HG03280 (cell line): Measurements from ENCODE around the gene PTPRN2.

ENCODE experiments used
- ATAC-seq: cut with Tn5 transposase; IDR thresholded peaks from one replicate; pipeline ENCODE4 v1.9.1; 2021; ENCODE audit warnings: mild to moderate bottlenecking, moderate library complexity; ENCODE audit not compliant: unreplicated experiment

Gene PTPRN2

DNA sequence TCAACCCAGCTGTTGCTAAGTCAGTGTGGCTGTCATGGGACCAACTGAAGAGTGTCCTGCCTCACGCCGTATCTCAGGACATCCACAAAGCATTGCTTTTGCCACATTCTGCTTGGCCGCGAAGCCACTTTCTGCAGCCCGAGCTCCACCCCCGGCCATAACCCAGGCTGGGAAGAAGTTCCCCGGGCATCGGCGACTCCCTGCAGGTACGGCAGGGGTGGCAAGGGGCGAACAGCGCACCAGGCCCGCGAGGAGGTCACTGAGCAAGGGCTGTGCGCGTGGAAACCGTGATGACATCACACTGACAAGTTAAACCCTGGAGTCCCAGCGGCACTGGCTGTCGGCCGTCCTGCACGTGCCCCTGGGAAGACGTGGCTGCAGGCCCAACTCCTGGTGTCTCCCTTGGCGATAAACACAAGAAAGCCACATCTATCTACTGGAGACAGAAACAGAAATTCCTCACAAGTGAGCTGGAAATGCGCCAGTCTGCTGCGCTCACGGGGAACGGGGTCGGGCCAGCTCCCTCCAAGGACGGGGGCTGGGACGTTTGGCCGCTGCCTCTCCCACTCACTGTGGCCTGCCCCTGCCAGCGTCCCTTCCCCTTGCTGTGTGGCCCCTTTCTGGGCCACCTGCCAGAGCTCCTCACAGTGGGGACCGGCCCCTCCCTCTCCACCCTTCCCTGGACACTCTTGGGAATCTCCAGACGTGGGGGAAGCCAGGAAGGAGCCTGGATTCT is 924.5 kb downstream of the PTPRN2 start:
- no peak for ATAC-seq

- ATAC-seq = no peak
Measured at GRCh38 chr7:157662110-157662791, 925.4 kb downstream of the PTPRN2 start.

GRCh38 chr7:157661611-157661975 is 926.0 kb downstream of the PTPRN2 start:
- ATAC-seq = no peak

- ATAC-seq = no peak
Measured at GRCh38 chr7:157660971-157661610, 926.5 kb downstream of the PTPRN2 start.

DNA sequence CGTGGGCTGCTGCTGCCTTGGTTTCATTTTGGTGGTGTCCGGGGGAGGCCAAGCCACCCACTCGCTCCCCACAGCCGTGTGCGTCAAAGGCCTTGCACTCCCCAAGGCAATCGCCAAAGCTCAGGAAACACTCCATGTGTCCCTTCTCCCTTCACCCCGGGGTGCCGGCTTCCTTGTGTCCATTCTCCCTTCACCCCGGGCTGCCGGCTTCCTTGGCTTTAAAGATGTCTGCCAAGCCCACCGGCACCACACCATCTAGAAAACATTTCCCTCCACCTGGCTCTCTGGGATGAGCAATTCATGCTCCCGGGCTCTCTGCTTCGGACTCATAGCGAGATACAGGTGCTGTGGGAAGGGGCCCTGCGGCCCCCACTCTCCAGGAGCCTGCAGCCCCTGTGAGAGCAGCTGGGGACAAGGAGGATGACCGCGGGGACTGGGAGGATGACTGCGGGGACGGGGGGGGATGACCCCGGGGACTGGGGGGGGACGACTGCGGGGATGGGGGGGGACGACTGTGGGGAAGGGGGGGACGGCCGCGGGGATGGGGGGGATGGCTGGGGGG is 928.7 kb downstream of the PTPRN2 start:
- no peak for ATAC-seq

- ATAC-seq = no peak
Measured at GRCh38 chr7:157657741-157658740, 929.6 kb downstream of the PTPRN2 start.

GRCh38 chr7:157656195-157656769 is 931.3 kb downstream of the PTPRN2 start:
- no peak for ATAC-seq

DNA sequence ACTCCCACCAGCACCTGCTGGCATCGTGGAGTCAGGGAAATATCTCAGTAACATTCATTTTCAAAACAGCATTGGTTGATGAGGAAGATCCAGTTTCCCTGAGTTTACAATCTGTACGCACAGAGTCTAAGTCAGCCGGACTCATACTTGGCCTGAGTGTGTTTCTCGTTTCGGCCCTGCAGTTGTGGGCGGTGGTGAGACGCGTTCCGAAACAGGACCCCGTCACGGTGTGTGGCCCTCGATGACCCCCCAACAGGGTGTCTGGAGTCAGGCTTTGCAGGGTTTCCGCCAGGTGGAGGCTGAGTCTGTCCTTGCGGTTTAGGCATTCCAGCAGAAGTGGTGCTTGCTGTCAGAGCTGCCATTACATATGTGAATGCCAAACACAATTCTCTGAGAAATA is 933.3 kb downstream of the PTPRN2 start:
- ATAC-seq = no peak

- ATAC-seq = no peak
Measured at GRCh38 chr7:157653827-157654207, 933.8 kb downstream of the PTPRN2 start.

DNA sequence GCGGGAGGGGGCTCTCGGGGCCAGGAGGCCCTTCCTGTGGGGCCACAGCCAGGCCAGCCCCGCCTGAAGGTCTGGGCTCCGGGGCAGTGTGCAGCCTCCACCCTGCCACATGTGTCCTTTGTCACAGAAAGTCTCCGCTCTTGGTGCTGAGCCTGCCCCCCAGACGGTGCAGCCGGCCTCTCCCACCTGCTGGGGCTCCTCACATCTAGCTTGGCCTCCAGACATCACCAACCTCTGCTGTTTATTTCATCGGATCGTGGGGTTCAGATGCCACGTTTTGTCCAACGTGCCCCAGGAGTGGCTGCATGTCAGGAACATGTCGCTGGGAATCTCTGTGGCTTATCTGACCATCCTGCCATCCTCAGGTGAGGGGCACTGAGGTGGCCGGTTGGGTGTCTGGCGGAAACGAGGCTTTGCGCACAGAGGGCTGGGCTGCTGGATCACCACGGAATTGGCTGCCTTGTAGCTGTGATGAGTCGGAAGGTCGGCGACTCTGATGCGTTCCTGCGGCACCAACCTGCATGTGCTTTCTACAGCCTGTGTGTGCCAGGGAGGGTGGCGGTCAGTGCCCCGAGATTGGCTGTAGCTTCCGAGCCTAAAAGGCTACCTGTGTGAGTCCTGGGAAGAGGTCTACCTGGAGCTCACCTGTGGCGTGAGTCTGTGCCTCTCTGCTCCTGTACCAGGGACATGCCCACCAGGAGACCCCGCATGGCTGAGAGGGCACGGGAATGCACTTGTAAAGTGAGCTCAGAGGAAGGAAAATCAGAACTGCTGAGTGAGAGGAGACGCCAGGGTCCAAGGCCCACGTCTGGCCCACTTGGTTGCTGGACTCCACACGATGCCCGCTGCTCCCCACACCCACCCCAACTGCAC is 934.4 kb downstream of the PTPRN2 start:
- ATAC-seq = no peak

DNA sequence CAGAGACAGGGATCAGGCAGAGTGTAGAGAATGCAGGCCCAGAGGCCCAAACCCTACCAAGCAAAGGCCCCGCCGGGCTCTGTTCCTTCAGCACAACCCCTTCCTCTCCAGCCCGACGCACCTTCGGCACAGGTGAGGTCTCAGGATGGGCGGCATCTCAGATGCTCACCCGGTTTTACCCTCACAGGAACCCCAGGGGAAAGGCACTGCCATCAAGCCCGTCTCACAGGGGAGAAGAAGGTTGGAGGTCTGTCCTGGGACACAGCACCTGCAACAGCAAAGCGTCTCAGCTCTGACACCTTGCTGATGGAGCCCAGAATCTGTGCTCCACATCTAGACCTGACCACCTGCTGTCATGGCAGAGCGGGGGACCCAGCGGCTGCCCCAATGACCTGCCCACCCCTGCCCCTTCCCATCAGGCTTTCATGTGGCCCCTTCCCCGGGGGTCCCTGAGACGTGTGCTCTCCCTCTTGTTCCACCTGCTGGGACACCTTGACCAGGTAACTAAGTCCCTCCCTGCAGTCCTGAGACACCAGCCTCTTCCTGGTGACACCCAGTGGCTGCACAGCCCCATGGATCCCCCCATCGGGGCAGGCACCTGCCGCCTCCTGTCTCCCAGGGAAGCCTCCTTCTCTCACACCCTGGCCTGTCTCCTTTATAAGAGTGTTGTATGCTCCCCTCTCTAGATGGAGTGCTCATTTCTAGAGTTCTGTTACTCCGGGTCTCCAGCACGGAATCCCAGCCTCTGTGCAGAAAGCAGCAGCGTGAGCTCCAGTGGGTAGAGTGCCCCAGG is 935.3 kb downstream of the PTPRN2 start:
- ATAC-seq = no peak

DNA sequence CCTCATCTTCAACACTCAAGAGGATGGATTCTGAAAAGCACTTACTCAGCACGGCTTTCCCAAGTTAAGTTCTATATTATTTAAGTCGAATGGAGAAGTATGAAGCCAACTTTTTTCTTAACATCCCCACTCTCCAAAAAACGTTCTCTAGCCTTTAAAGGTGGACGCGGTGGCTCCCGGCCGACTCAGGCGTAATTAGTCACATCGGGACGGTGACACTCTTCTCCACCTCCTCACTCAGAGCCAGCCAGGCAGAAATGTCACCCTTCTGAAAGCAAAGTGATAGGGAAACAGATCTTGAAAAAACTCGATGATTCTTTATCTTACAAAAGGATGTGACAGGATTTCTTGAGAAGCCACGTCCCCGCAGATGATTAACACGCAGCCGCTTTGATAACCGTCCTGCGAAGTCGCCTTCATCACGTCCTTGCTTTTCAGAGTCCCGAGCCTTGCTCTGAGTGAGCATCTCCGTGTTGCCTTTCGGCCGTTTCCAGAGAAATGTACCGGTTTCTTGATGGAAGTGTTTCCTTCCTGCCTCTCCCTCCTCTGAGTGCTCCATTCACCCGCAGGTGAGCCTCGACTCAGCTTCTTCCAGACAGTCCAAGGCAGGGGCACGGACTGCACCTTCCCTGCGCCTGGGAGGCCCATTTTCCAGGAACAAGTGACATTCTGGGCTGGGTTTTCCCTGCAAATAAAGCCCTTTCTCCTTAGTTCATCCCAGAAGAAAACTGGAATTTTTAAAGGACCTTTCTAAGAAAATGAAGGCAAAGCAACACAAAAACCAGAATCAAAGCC is 936.1 kb downstream of the PTPRN2 start:
- no peak for ATAC-seq

GRCh38 chr7:157650801-157651200 is 936.8 kb downstream of the PTPRN2 start:
- no peak for ATAC-seq

- no peak for ATAC-seq
Measured at GRCh38 chr7:157650131-157650631, 937.4 kb downstream of the PTPRN2 start.

DNA sequence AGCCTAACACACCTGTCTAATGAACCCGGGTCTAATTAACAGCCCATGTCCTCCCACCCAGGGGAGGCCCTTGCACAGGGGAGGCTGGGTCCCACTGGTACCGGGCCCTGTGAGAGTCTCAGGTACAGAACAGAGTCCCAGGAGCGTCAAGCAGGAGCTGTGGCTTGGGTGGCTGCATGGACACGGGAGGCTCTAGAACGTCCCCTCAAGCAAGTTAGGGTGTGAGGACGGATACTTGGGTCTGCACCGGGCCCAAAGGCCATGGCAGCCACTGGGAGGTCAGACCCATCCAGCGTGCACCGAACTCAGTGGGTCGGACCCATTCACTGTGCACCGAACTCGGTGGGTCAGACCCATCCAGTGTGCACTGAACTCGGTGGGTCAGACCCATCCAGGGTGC is 941.1 kb downstream of the PTPRN2 start:
- ATAC-seq = no peak

- ATAC-seq = no peak
Measured at GRCh38 chr7:157645539-157645938, 942.1 kb downstream of the PTPRN2 start.

DNA sequence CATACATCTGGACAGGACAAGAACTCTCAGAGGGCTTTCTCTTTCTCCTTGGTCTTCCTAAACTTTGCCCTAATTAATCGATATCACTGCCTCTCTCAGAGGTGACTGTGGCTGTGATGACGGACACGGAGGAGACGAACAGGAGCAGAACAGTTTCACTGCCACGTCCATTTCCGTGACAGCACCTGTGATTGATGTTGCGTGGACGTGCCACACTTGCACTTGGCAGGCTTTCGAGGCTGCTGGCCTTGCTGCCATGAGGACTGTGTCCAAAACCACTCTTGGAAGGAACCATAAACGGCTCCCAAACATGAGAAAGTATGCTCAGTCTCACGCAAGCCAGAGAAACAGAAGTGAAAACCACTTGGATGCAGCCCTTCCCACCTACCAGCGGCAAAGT is 942.7 kb downstream of the PTPRN2 start:
- ATAC-seq = no peak
